ENCODE measurements around the gene ANXA2. TPM values are rescaled to one million over a fixed set of nuclear protein-coding genes. Genes with fewer than 3 reads are reported as not detected.
"Not testable (repeated sequence)": the region's sequence is repeated elsewhere in the genome, so short reads cannot be mapped to it uniquely, and the experiment has no call there.

ANXA2 gene
- total RNA-seq, 2 donors from 2014 or later: 355 to 392 TPM

DNA sequence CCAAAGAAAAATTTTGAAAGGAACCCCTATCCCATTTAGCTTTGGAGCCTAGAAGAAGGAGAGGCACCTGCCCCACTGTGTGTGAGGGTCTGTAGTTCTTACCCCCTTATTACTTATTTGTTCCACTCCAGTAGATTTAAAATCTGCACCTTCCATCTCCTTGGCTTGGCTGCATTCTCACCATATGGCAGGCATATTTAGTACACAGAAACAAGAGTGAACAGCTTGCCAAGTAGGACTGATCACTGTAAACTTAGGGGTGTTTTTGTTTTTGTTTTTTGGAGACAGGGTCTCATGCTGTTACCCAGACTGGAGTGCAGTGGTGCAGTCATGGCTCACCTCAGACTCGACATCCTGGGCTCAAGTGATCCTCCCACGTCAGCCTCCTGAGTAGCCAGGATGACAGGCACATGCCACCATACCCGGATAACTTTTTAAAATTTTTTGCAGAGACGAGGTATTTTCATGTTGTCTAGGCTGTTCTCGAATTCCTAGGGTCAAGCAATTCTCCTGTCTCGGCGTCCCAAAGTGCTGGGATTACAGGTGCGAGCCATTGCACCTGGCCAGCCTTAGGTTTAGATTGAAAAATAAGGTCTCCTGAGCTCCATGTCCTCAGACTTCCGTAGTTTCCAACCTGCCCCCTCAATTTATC is 14.1 kb upstream of the ANXA2 start:
- H3K9me3 ChIP-seq (ENCODE audit: control insufficient read depth, low read length): no peaks in the 10 kb centered on the region
- TF ChIP-seq, protein P1, sequence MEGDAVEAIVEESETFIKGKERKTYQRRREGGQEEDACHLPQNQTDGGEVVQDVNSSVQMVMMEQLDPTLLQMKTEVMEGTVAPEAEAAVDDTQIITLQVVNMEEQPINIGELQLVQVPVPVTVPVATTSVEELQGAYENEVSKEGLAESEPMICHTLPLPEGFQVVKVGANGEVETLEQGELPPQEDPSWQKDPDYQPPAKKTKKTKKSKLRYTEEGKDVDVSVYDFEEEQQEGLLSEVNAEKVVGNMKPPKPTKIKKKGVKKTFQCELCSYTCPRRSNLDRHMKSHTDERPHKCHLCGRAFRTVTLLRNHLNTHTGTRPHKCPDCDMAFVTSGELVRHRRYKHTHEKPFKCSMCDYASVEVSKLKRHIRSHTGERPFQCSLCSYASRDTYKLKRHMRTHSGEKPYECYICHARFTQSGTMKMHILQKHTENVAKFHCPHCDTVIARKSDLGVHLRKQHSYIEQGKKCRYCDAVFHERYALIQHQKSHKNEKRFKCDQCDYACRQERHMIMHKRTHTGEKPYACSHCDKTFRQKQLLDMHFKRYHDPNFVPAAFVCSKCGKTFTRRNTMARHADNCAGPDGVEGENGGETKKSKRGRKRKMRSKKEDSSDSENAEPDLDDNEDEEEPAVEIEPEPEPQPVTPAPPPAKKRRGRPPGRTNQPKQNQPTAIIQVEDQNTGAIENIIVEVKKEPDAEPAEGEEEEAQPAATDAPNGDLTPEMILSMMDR (conservative IDR thresholded peaks at IDR 0.05): no peak
- 95 to 96% methylated on average over 8 to 9 of the region's 9 CpGs for WGBS, 2 experiments (ENCODE audit: insufficient coverage in 1 of 2, insufficient read length in 1 of 2)
- no peak overlapping the region for H3K27ac ChIP-seq (ENCODE audit: low read depth, low read length)
- H3K4me3 ChIP-seq (ENCODE audit: low read length): no peak overlapping the region
- H3K27me3 Mint-ChIP-seq (ENCODE audit: insufficient read depth): no peaks in the 10 kb centered on the region
- no peak for DNase-seq
- no peaks in the 10 kb centered on the region for H3K36me3 Mint-ChIP-seq (ENCODE audit: low read depth)
- no peak overlapping the region for H3K27ac Mint-ChIP-seq
- no peaks in the 10 kb centered on the region for H3K9me3 Mint-ChIP-seq
- H3K36me3 ChIP-seq (ENCODE audit: control insufficient read depth, insufficient read depth, low read length): no peaks in the 10 kb centered on the region
- H3K4me3 Mint-ChIP-seq: no peak overlapping the region
- H3K4me1 Mint-ChIP-seq: peaks cover 12% of the 10 kb centered on the region
- H3K9ac ChIP-seq (ENCODE audit: extremely low read depth, low read length, poor library complexity, severe bottlenecking): no peak overlapping the region
- peaks cover 4% of the 10 kb centered on the region for H3K4me1 ChIP-seq (ENCODE audit: control insufficient read depth, insufficient read depth, low read length)
- H3K27me3 ChIP-seq (ENCODE audit: control insufficient read depth, insufficient read depth, low read length, poor library complexity, severe bottlenecking): no peaks in the 10 kb centered on the region

DNA sequence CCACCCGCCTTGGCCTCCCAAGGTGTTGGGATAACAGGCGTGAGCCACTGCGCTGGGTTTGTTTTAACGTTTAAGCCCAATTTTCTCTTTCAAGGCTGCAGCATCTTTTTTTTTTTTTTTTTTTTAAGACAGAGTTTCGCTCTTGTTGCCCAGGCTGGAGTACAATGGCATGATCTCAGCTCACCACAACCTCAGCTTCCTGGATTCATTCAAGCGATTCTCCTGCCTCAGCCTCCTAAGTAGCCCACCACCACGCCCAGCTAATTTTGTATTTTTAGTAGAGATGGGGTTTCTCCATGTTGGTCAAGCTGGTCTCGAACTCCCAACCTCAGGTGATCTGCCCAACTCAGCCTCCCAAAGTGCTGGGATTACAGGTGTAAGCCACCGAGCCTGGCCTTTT is 12.6 kb upstream of the ANXA2 start:
- not testable (repeated sequence) for H3K27me3 Mint-ChIP-seq (ENCODE audit: insufficient read depth); H3K27ac ChIP-seq (ENCODE audit: low read depth, low read length); H3K4me3 ChIP-seq (ENCODE audit: low read length); H3K9me3 ChIP-seq (ENCODE audit: control insufficient read depth, low read length); H3K27ac Mint-ChIP-seq; H3K4me3 Mint-ChIP-seq; DNase-seq; H3K4me1 ChIP-seq (ENCODE audit: control insufficient read depth, insufficient read depth, low read length); H3K9ac ChIP-seq (ENCODE audit: extremely low read depth, low read length, poor library complexity, severe bottlenecking); H3K9me3 Mint-ChIP-seq; H3K36me3 ChIP-seq (ENCODE audit: control insufficient read depth, insufficient read depth, low read length); H3K36me3 Mint-ChIP-seq (ENCODE audit: low read depth); H3K27me3 ChIP-seq (ENCODE audit: control insufficient read depth, insufficient read depth, low read length, poor library complexity, severe bottlenecking)
- H3K4me1 Mint-ChIP-seq: peaks cover 17% of the 10 kb centered on the region
- WGBS, 2 experiments (ENCODE audit: insufficient coverage in 1 of 2, insufficient read length in 1 of 2): 93 to 100% methylated on average over 5 to 8 of the region's 9 CpGs

DNA sequence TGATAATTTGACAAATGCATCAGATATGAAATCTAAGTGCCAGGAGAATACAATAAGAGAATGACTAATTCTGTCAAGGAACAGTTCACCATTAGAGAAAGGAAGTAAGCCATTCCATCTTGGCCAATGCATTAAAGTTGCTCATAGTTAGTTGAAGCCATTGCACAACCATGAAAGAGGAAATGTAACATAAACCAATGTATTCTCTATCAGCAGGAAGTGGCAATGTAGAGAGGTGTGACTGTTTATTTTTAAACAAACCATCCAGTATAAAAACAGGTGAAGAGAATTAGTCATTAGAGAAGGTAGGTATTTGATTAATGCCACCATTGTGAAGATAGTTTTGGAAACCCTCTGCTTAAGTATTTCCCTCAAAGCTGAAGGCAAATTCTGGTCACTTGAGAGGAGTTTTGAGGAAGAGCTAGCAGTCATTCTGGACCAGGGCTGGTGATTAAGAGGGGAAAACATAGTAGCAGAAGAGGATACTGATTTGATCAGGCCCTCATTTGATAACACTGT is 10.7 kb upstream of the ANXA2 start:
- H3K27ac Mint-ChIP-seq: no peak overlapping the region
- no peak overlapping the region for H3K27ac ChIP-seq (ENCODE audit: low read depth, low read length)

More for the DNA sequence above, 10.7 kb upstream of the ANXA2 start:
- Mint-ChIP-seq H3K4me3 (no peak overlapping the region), H3K27me3 (ENCODE audit: insufficient read depth) (no peaks in the 10 kb centered on the region), H3K9me3 (no peaks in the 10 kb centered on the region), H3K36me3 (ENCODE audit: low read depth) (no peaks in the 10 kb centered on the region), H3K4me1 (peaks cover 17% of the 10 kb centered on the region)
- H3K4me3 ChIP-seq (ENCODE audit: low read length): no peak overlapping the region
- no peak overlapping the region for H3K9ac ChIP-seq (ENCODE audit: extremely low read depth, low read length, poor library complexity, severe bottlenecking)
- H3K9me3 ChIP-seq (ENCODE audit: control insufficient read depth, low read length): no peaks in the 10 kb centered on the region
- DNase-seq: no peak
- H3K36me3 ChIP-seq (ENCODE audit: control insufficient read depth, insufficient read depth, low read length): no peaks in the 10 kb centered on the region
- TF ChIP-seq, protein P1 (conservative IDR thresholded peaks at IDR 0.05): no peak
- peaks cover 1% of the 10 kb centered on the region for H3K4me1 ChIP-seq (ENCODE audit: control insufficient read depth, insufficient read depth, low read length)
- H3K27me3 ChIP-seq (ENCODE audit: control insufficient read depth, insufficient read depth, low read length, poor library complexity, severe bottlenecking): no peaks in the 10 kb centered on the region

All from endodermal cell (in vitro differentiated cells).